Upper lobe of left lung (tissue), 4 donors: ENCODE measurements around the gene C5orf24.

Source experiments
- EP300 ChIP-seq, 4 donors: sonication (generic); formaldehyde crosslinking; IDR thresholded peaks; one replicate each; pipeline ENCODE4 v1.5.1; 2017; ENCODE audit warnings: antibody characterized with exemption in 4 of 4, control low read depth in 2 of 4
- POLR2A ChIP-seq, 4 donors: fragments of 450-650 bp; IDR thresholded peaks; one replicate each; pipeline ENCODE4 v1.5.1; 2016 to 2017; ENCODE audit warnings: antibody characterized with exemption in 4 of 4, mild to moderate bottlenecking in 2 of 4
- POLR2AphosphoS5 ChIP-seq, 2 donors: sonication (generic); formaldehyde crosslinking; IDR thresholded peaks; one replicate each; pipeline ENCODE4 v1.5.1; 2017; ENCODE audit warnings: antibody characterized with exemption in 2 of 2
- TF ChIP-seq, protein P1 (sequence below), 6 experiments: fragments of 450-650 bp in 4 of 6; fragments of 200-600 bp in 2 of 6; sonication (generic) in 2 of 6; IDR thresholded peaks; one replicate each; pipeline ENCODE4 v1.5.1; 2016 to 2019; ENCODE audit warnings: antibody characterized with exemption in 6 of 6

DNA sequence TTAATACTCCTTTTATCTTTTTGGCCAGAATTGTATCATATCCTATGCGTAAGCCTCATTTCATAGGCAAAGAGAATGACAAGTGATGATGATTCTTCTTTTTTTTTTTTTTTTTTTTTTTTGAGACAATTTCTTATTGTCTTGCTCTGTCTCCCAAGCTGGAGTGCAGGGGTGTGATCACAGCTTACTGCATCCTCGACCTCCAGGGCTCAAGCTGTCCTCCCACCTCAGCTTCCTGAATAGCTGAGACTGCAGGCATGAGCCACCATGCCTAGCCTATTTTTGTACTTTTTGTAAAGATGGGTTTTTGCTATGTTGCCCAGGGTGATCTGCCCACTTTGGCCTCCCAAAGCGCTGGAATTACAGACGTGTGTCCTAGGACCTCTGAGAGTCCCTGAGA is 41.9 kb upstream of the C5orf24 start:
- TF ChIP-seq, protein P1, sequence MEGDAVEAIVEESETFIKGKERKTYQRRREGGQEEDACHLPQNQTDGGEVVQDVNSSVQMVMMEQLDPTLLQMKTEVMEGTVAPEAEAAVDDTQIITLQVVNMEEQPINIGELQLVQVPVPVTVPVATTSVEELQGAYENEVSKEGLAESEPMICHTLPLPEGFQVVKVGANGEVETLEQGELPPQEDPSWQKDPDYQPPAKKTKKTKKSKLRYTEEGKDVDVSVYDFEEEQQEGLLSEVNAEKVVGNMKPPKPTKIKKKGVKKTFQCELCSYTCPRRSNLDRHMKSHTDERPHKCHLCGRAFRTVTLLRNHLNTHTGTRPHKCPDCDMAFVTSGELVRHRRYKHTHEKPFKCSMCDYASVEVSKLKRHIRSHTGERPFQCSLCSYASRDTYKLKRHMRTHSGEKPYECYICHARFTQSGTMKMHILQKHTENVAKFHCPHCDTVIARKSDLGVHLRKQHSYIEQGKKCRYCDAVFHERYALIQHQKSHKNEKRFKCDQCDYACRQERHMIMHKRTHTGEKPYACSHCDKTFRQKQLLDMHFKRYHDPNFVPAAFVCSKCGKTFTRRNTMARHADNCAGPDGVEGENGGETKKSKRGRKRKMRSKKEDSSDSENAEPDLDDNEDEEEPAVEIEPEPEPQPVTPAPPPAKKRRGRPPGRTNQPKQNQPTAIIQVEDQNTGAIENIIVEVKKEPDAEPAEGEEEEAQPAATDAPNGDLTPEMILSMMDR (IDR thresholded peaks at IDR 0.05) = no peak
- no peak for TF ChIP-seq EP300 (IDR thresholded peaks at IDR 0.05)
- TF ChIP-seq POLR2A (IDR thresholded peaks at IDR 0.05) = no peak
- TF ChIP-seq POLR2AphosphoS5 (IDR thresholded peaks at IDR 0.05) = no peak
